SH-SY5Y (cell line): ENCODE results near the gene MIOX.

ENCODE experiments used
- GATA2 ChIP-seq: IDR thresholded peaks from 2 replicates; pipeline ENCODE4 v1.6.1; 2011; ENCODE audit warnings: mild to moderate bottlenecking, low read depth, low read length
- GATA3 ChIP-seq: IDR thresholded peaks from 2 replicates; pipeline ENCODE4 v1.6.1; 2011; ENCODE audit warnings: low read depth, mild to moderate bottlenecking, low read length, moderate library complexity

DNA sequence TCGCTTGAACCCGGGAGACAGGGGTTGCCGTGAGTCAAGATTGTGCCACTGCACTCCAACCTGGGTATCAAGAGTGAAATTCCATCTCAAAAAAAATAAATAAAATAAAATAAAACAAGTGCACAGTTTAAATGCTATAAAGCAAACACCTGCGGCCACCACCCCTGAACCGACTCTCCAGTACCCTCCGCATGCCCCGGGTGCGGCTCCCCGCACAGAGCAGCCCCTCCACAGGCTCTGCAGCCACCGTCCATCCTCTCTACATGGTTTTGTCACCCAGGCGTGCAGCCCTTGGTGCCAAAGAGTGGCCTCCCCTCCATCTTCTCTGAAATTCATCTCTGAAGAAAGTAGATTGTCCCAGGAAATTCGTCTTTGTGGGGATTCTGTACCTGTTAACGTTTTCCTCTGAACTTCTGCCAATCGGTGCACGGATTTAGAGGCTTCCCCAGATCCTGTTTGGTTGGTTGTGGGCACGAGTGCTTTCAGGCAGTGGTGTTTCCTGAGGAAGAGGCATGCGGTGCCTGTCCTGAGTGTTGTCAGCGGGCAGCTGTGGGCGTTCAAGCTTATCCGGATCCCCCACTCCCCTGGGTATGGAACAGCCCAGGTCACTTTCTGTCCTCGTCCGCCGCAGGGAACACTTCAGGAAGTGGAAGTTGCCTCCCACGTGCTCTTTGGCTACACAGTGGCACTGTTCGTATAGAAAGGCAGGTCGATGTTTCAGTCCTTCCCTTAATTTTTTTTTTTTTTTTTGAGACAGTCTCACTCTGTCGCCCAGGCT is 4.1 kb downstream of the MIOX start:
- TF ChIP-seq GATA2 (no peak), GATA3 (no peak)
